GM18951 (cell line): ENCODE measurements around the gene PCDHGA8.

ENCODE experiments used
- POLR2A ChIP-seq: IDR thresholded peaks from 4 replicates; pipeline ENCODE4 v1.6.1; 2011; ENCODE audit warnings: mild to moderate bottlenecking; ENCODE audit not compliant: insufficient read length, insufficient read depth; ENCODE audit errors: extremely low read depth
- in situ Hi-C: fragments of 300-500 bp; cut with MboI; formaldehyde crosslinking; loops from one replicate; pipeline ENCODE4 v1.12.0; 2022; ENCODE audit warnings: low sequenced_read_pairs, mixed read lengths, inconsistent platforms; ENCODE audit not compliant: unreplicated experiment

The PCDHGA8 gene

GRCh38 chr5:141409598-141410306, 17.3 kb downstream of the PCDHGA8 start:
- in situ Hi-C loops = no loop called here
- TF ChIP-seq POLR2A = no peak

GRCh38 chr5:141411575-141411974, 19.1 kb downstream of the PCDHGA8 start:
- TF ChIP-seq POLR2A = no peak
- in situ Hi-C loops = no loop called here

GRCh38 chr5:141412854-141413539, 20.6 kb downstream of the PCDHGA8 start, which contains the start of gene PCDHGA10:
Gene PCDHGA10 (plus strand): TSS chr5:141412987. CDS start chr5:141413176, 189 bp downstream.
- in situ Hi-C loops = no loop called here
- no peak for TF ChIP-seq POLR2A

GRCh38 chr5:141413540-141414069, 21.2 kb downstream of the PCDHGA8 start:
- in situ Hi-C loops = no loop called here

GRCh38 chr5:141414548-141415274, 22.3 kb downstream of the PCDHGA8 start:
- in situ Hi-C loops = loop anchor here (5.0 kb wide), 1 partner anchor 148 kb away; no protein-coding TSS in a partner anchor

More at GRCh38 chr5:141413540-141414069, 21.2 kb downstream of the PCDHGA8 start:
- no peak for TF ChIP-seq POLR2A

- in situ Hi-C loops = loop anchor here (5.0 kb wide), 1 partner anchor 147 kb away; no protein-coding TSS in a partner anchor
Measured at GRCh38 chr5:141415275-141415618, 22.8 kb downstream of the PCDHGA8 start.

- in situ Hi-C loops = loop anchor here (5.0 kb wide), 1 partner anchor 145 kb away; no protein-coding TSS in a partner anchor
Measured at GRCh38 chr5:141417494-141418172, 25.2 kb downstream of the PCDHGA8 start, which contains the start of gene PCDHGB7. Gene PCDHGB7 (plus strand): TSS chr5:141417677. CDS start chr5:141417860, 183 bp downstream.

GRCh38 chr5:141419074-141419880, 26.8 kb downstream of the PCDHGA8 start:
- in situ Hi-C loops = loop anchor here (5.0 kb wide), 1 partner anchor 143 kb away; no protein-coding TSS in a partner anchor
- TF ChIP-seq POLR2A = no peak

- in situ Hi-C loops = no loop called here
Measured at GRCh38 chr5:141420855-141421488, 28.5 kb downstream of the PCDHGA8 start, which contains the start of gene PCDHGA11. Gene PCDHGA11 (plus strand): TSS chr5:141421051. CDS start chr5:141421228, 177 bp downstream.

GRCh38 chr5:141421489-141421855, 29.0 kb downstream of the PCDHGA8 start:
- in situ Hi-C loops = no loop called here
- no peak for TF ChIP-seq POLR2A

More at GRCh38 chr5:141420855-141421488, 28.5 kb downstream of the PCDHGA8 start, which contains the start of gene PCDHGA11:
- no peak for TF ChIP-seq POLR2A

- no peak for TF ChIP-seq POLR2A
- in situ Hi-C loops = no loop called here
Measured at GRCh38 chr5:141422742-141423291, 30.4 kb downstream of the PCDHGA8 start.

- no peak for TF ChIP-seq POLR2A
- in situ Hi-C loops = no loop called here
Measured at GRCh38 chr5:141427783-141428426, 35.5 kb downstream of the PCDHGA8 start.
